ENCODE measurements around the gene PRAF2. TPM values are rescaled to one million over a fixed set of nuclear protein-coding genes. Genes with fewer than 3 reads are reported as not detected.
A peak's percentile ranks its signal among the peaks of the same experiment; 100 is the strongest.

PRAF2 gene
- total and polyA plus RNA-seq, 2 of the 13 experiments (the other 11 are each of a cell fraction or from before 2014, with no cell fraction given): 0.33 to 2.6 TPM

- TF ChIP-seq PRDM10 (CRISPR knock-in tag; IDR thresholded peaks at IDR 0.05; ENCODE audit: low read depth) (no peak), ZNF549 (CRISPR knock-in tag; IDR thresholded peaks at IDR 0.05) (no peak), ZNF431 (CRISPR knock-in tag; IDR thresholded peaks at IDR 0.05; ENCODE audit: borderline replicate concordance, low read depth) (no peak), RBFOX2 (IDR thresholded peaks at IDR 0.05; ENCODE audit: low read depth, low read length) (peak; percentile 88), MNT (IDR thresholded peaks at IDR 0.05) (no peak), HMG20A (CRISPR knock-in tag; IDR thresholded peaks at IDR 0.05; ENCODE audit: borderline replicate concordance) (no peak), TFAP4 (IDR thresholded peaks at IDR 0.05; ENCODE audit: borderline replicate concordance, low read depth) (no peak), ZNF580 (CRISPR knock-in tag; IDR thresholded peaks at IDR 0.05; ENCODE audit: borderline replicate concordance, low read depth) (no peak; the same call in 1 of the 2 replicates), MYC (CRISPR knock-in tag; IDR thresholded peaks at IDR 0.05; ENCODE audit: borderline replicate concordance) (peak; percentile 65; the same call in 1 of the 2 replicates), ZNF264 (CRISPR knock-in tag; IDR thresholded peaks at IDR 0.05) (no peak), ZNF83 (CRISPR knock-in tag; IDR thresholded peaks at IDR 0.05; ENCODE audit: borderline replicate concordance) (0 out of 2 replicates have a peak, but pooled peaks have one; percentile 17), ZFP41 (CRISPR knock-in tag; IDR thresholded peaks at IDR 0.05; ENCODE audit: borderline replicate concordance) (no peak), MTF2 (CRISPR knock-in tag; IDR thresholded peaks at IDR 0.05; ENCODE audit: borderline replicate concordance) (no peak), RCOR2 (CRISPR knock-in tag; IDR thresholded peaks at IDR 0.05) (no peak), ZNF749 (CRISPR knock-in tag; IDR thresholded peaks at IDR 0.05; ENCODE audit: borderline replicate concordance) (0 out of 2 replicates have a peak, but pooled peaks have one; percentile 54), ETV5 (CRISPR knock-in tag; IDR thresholded peaks at IDR 0.05; ENCODE audit: borderline replicate concordance) (no peak), SAP130 (CRISPR knock-in tag; IDR thresholded peaks at IDR 0.05; ENCODE audit: low read depth) (peak; percentile 80), MLXIP (CRISPR knock-in tag; IDR thresholded peaks at IDR 0.05; ENCODE audit: borderline replicate concordance) (no peak)
Observed at GRCh38 chrX:49100704-49101628, 27.2 kb upstream of the PRAF2 start (continued).
